IgD-negative memory B cell (primary cell): Measurements from ENCODE around the gene TRPV4. TPM values are rescaled to one million over a fixed set of nuclear protein-coding genes. Genes with fewer than 3 reads are reported as not detected.

Source experiments
- H3K27ac Mint-ChIP-seq, 3 donors: one replicate each; pipeline ENCODE4 v1.8.0; 2020 to 2022; ENCODE audit warnings: mild to moderate bottlenecking in 3 of 3, mixed read lengths in 3 of 3, moderate library complexity in 1 of 3
- H3K27me3 Mint-ChIP-seq: one replicate; pipeline ENCODE4 v1.8.0; 2021; ENCODE audit warnings: mixed read lengths
- H3K36me3 Mint-ChIP-seq: one replicate; pipeline ENCODE4 v1.8.0; 2020; ENCODE audit warnings: mild to moderate bottlenecking, mixed read lengths
- H3K4me1 Mint-ChIP-seq, 3 donors: one replicate each; pipeline ENCODE4 v1.8.0; 2020 to 2022; ENCODE audit warnings: mixed read lengths in 3 of 3, mild to moderate bottlenecking in 1 of 3
- H3K4me3 Mint-ChIP-seq, 4 donors: one replicate each; pipeline ENCODE4 v1.8.0; 2020 to 2022; ENCODE audit warnings: mild to moderate bottlenecking in 4 of 4, mixed read lengths in 4 of 4, moderate library complexity in 3 of 4
- H3K9me3 Mint-ChIP-seq, 3 donors: one replicate each; pipeline ENCODE4 v1.8.0; 2020 to 2021; ENCODE audit warnings: mixed read lengths in 3 of 3, mild to moderate bottlenecking in 1 of 3
- polyA plus RNA-seq: library from polyadenylated mRNA; unstranded; fragments of 300-500 nt; fragmentation: Illumina TruSeq; gene quantifications from one replicate; pipeline ENCODE4 v1.2.3, GENCODE V29; 2021

The TRPV4 gene
- polyA plus RNA-seq, 1 donor from 2014 or later, result not detected

GRCh38 chr12:109762071-109762672 is 71.0 kb downstream of the TRPV4 start:
- Mint-ChIP-seq H3K9me3 (peaks cover 0 to 5% (median 3%) of the 10 kb centered on the region in 3 donors), H3K27ac (no peak overlapping the region), H3K4me1 (no peaks in the 10 kb centered on the region), H3K36me3 (no peaks in the 10 kb centered on the region), H3K4me3 (no peak overlapping the region), H3K27me3 (peaks cover 2% of the 10 kb centered on the region)

GRCh38 chr12:109760930-109761921 is 72.0 kb downstream of the TRPV4 start:
- Mint-ChIP-seq H3K36me3 (no peaks in the 10 kb centered on the region), H3K4me1 (no peaks in the 10 kb centered on the region), H3K9me3 (peaks cover 2 to 14% (median 10%) of the 10 kb centered on the region in 3 donors), H3K4me3 (no peak overlapping the region), H3K27ac (no peak overlapping the region), H3K27me3 (peaks cover 2% of the 10 kb centered on the region)

GRCh38 chr12:109760031-109760929 is 72.9 kb downstream of the TRPV4 start:
- H3K9me3 Mint-ChIP-seq, result peaks cover 7 to 18% (median 13%) of the 10 kb centered on the region in 3 donors
- H3K27ac Mint-ChIP-seq, result peak overlapping the region in 1 of 3 donors; percentile 71
- H3K4me1 Mint-ChIP-seq, result no peaks in the 10 kb centered on the region
- H3K4me3 Mint-ChIP-seq, result no peak overlapping the region
- H3K27me3 Mint-ChIP-seq, result peaks cover 2% of the 10 kb centered on the region
- H3K36me3 Mint-ChIP-seq, result no peaks in the 10 kb centered on the region

- no peak overlapping the region for H3K4me3 Mint-ChIP-seq
- H3K4me1 Mint-ChIP-seq, result no peaks in the 10 kb centered on the region
- H3K27me3 Mint-ChIP-seq, result peaks cover 2% of the 10 kb centered on the region
- no peaks in the 10 kb centered on the region for H3K36me3 Mint-ChIP-seq
- H3K27ac Mint-ChIP-seq, result no peak overlapping the region
- peaks cover 7 to 18% (median 13%) of the 10 kb centered on the region in 3 donors for H3K9me3 Mint-ChIP-seq
These were observed 73.6 kb downstream of the TRPV4 start for GRCh38 chr12:109759595-109759994.

GRCh38 chr12:109758426-109759420 is 74.5 kb downstream of the TRPV4 start:
- H3K36me3 Mint-ChIP-seq, result no peaks in the 10 kb centered on the region
- peaks cover 7 to 18% (median 13%) of the 10 kb centered on the region in 3 donors for H3K9me3 Mint-ChIP-seq
- H3K27ac Mint-ChIP-seq, result no peak overlapping the region
- H3K4me3 Mint-ChIP-seq, result no peak overlapping the region
- peaks cover 2% of the 10 kb centered on the region for H3K27me3 Mint-ChIP-seq
- no peaks in the 10 kb centered on the region for H3K4me1 Mint-ChIP-seq

- Mint-ChIP-seq H3K9me3 (peaks cover 7 to 14% (median 10%) of the 10 kb centered on the region in 3 donors), H3K4me3 (no peak overlapping the region), H3K27me3 (peaks cover 2% of the 10 kb centered on the region), H3K36me3 (no peaks in the 10 kb centered on the region), H3K27ac (no peak overlapping the region), H3K4me1 (no peaks in the 10 kb centered on the region)
These were observed 75.4 kb downstream of the TRPV4 start for GRCh38 chr12:109757671-109758265.

- Mint-ChIP-seq H3K36me3 (no peaks in the 10 kb centered on the region), H3K27me3 (peaks cover 2% of the 10 kb centered on the region), H3K4me1 (no peaks in the 10 kb centered on the region), H3K4me3 (no peak overlapping the region), H3K27ac (no peak overlapping the region), H3K9me3 (peaks cover 7 to 14% (median 14%) of the 10 kb centered on the region in 3 donors)
These were observed 76.7 kb downstream of the TRPV4 start for GRCh38 chr12:109756457-109756856.

GRCh38 chr12:109753959-109754358 is 79.2 kb downstream of the TRPV4 start:
- Mint-ChIP-seq H3K4me1 (no peaks in the 10 kb centered on the region), H3K27me3 (peaks cover 6% of the 10 kb centered on the region), H3K36me3 (peaks cover 6% of the 10 kb centered on the region), H3K9me3 (peaks cover 7 to 14% (median 14%) of the 10 kb centered on the region in 3 donors), H3K4me3 (no peak overlapping the region), H3K27ac (no peak overlapping the region)

- Mint-ChIP-seq H3K9me3 (peaks cover 7 to 14% (median 14%) of the 10 kb centered on the region in 3 donors), H3K4me3 (no peak overlapping the region), H3K27me3 (peaks cover 6% of the 10 kb centered on the region), H3K36me3 (peaks cover 6% of the 10 kb centered on the region), H3K4me1 (no peaks in the 10 kb centered on the region), H3K27ac (no peak overlapping the region)
These were observed 80.2 kb downstream of the TRPV4 start for GRCh38 chr12:109753054-109753401.

GRCh38 chr12:109752117-109753053 is 80.8 kb downstream of the TRPV4 start:
- Mint-ChIP-seq H3K4me1 (no peaks in the 10 kb centered on the region), H3K36me3 (peaks cover 6% of the 10 kb centered on the region), H3K9me3 (peaks cover 7 to 14% (median 14%) of the 10 kb centered on the region in 3 donors), H3K27me3 (peaks cover 4% of the 10 kb centered on the region), H3K27ac (no peak overlapping the region), H3K4me3 (no peak overlapping the region)

- Mint-ChIP-seq H3K36me3 (peaks cover 4% of the 10 kb centered on the region), H3K4me3 (peak overlapping the region in 1 of 4 donors; percentile 76), H3K4me1 (no peaks in the 10 kb centered on the region), H3K27me3 (peaks cover 5% of the 10 kb centered on the region), H3K27ac (peak overlapping the region in 1 of 3 donors; percentile 35), H3K9me3 (no peaks in the 10 kb centered on the region)
These were observed 87.9 kb downstream of the TRPV4 start for GRCh38 chr12:109744986-109745942.

GRCh38 chr12:109744026-109744425 is 89.2 kb downstream of the TRPV4 start:
- Mint-ChIP-seq H3K4me3 (peak overlapping the region in 1 of 4 donors; percentile 69), H3K27ac (no peak overlapping the region), H3K36me3 (peaks cover 4% of the 10 kb centered on the region), H3K4me1 (no peaks in the 10 kb centered on the region), H3K27me3 (peaks cover 6% of the 10 kb centered on the region), H3K9me3 (no peaks in the 10 kb centered on the region)
